ENCODE measurements around the gene BACE1.
"Not testable (repeated sequence)": the region's sequence is repeated elsewhere in the genome, so short reads cannot be mapped to it uniquely, and the experiment has no call there.

BACE1 gene

GRCh38 chr11:117269856-117270255 is 46.2 kb downstream of the BACE1 start:
- no peak overlapping the region for H3K4me3 ChIP-seq (ENCODE audit: low read depth, low read length)
- no peaks in the 10 kb centered on the region for H3K9me3 ChIP-seq (ENCODE audit: severe bottlenecking)
- no peak for DNase-seq
- H3K27me3 ChIP-seq (ENCODE audit: insufficient read depth, low read depth, severe bottlenecking) = no peaks in the 10 kb centered on the region
- peaks cover 3% of the 10 kb centered on the region; the same call in 1 of the 2 replicates for H3K36me3 ChIP-seq
- no peak for TF ChIP-seq CTCF (IDR thresholded peaks at IDR 0.05; ENCODE audit: low read depth, low read length)
- no peak overlapping the region for H3K27ac ChIP-seq

GRCh38 chr11:117265745-117266144 is 50.3 kb downstream of the BACE1 start:
- TF ChIP-seq CTCF (IDR thresholded peaks at IDR 0.05; ENCODE audit: low read depth, low read length) = no peak
- Histone ChIP-seq H3K27me3 (ENCODE audit: insufficient read depth, low read depth, severe bottlenecking) (no peaks in the 10 kb centered on the region), H3K27ac (no peak overlapping the region), H3K9me3 (ENCODE audit: severe bottlenecking) (no peaks in the 10 kb centered on the region), H3K4me3 (ENCODE audit: low read depth, low read length) (no peak overlapping the region), H3K36me3 (peaks cover 6% of the 10 kb centered on the region; the same call in 1 of the 2 replicates)
- DNase-seq = no peak

- not testable (repeated sequence) for H3K4me3 ChIP-seq (ENCODE audit: low read depth, low read length); H3K27ac ChIP-seq; H3K9me3 ChIP-seq (ENCODE audit: severe bottlenecking); H3K27me3 ChIP-seq (ENCODE audit: insufficient read depth, low read depth, severe bottlenecking); DNase-seq; H3K36me3 ChIP-seq
These were observed 51.3 kb downstream of the BACE1 start for GRCh38 chr11:117264624-117265323.

GRCh38 chr11:117259417-117259816 is 56.6 kb downstream of the BACE1 start:
- Histone ChIP-seq H3K36me3 (peaks cover 6% of the 10 kb centered on the region), H3K4me3 (ENCODE audit: low read depth, low read length) (no peak overlapping the region), H3K27me3 (ENCODE audit: insufficient read depth, low read depth, severe bottlenecking) (no peaks in the 10 kb centered on the region), H3K27ac (no peak overlapping the region), H3K9me3 (ENCODE audit: severe bottlenecking) (no peaks in the 10 kb centered on the region)
- no peak for DNase-seq
- TF ChIP-seq CTCF (IDR thresholded peaks at IDR 0.05; ENCODE audit: low read depth, low read length) = no peak

- Histone ChIP-seq H3K27ac (no peak overlapping the region), H3K36me3 (peaks cover 8% of the 10 kb centered on the region), H3K27me3 (ENCODE audit: insufficient read depth, low read depth, severe bottlenecking) (no peaks in the 10 kb centered on the region), H3K4me3 (ENCODE audit: low read depth, low read length) (no peak overlapping the region), H3K9me3 (ENCODE audit: severe bottlenecking) (no peaks in the 10 kb centered on the region)
- DNase-seq = no peak
- TF ChIP-seq CTCF (IDR thresholded peaks at IDR 0.05; ENCODE audit: low read depth, low read length) = no peak
These were observed 57.5 kb downstream of the BACE1 start for GRCh38 chr11:117258576-117258975.

- Histone ChIP-seq H3K4me3 (ENCODE audit: low read depth, low read length) (no peak overlapping the region), H3K27ac (no peak overlapping the region), H3K9me3 (ENCODE audit: severe bottlenecking) (no peaks in the 10 kb centered on the region), H3K36me3 (peaks cover 15% of the 10 kb centered on the region), H3K27me3 (ENCODE audit: insufficient read depth, low read depth, severe bottlenecking) (no peaks in the 10 kb centered on the region)
- TF ChIP-seq CTCF (IDR thresholded peaks at IDR 0.05; ENCODE audit: low read depth, low read length) = no peak
- no peak for DNase-seq
These were observed 59.5 kb downstream of the BACE1 start for GRCh38 chr11:117256573-117256972.

All from WERI-Rb-1 (cell line).